Measurements from ENCODE around the gene RASSF8. TPM values are rescaled to one million over a fixed set of nuclear protein-coding genes. Genes with fewer than 3 reads are reported as not detected.
"Not testable (repeated sequence)": the region's sequence is repeated elsewhere in the genome, so short reads cannot be mapped to it uniquely, and the experiment has no call there.

The RASSF8 gene
- total and polyA plus RNA-seq, 10 donors, result 1.4 to 38.0 (median 10.9) TPM

DNA sequence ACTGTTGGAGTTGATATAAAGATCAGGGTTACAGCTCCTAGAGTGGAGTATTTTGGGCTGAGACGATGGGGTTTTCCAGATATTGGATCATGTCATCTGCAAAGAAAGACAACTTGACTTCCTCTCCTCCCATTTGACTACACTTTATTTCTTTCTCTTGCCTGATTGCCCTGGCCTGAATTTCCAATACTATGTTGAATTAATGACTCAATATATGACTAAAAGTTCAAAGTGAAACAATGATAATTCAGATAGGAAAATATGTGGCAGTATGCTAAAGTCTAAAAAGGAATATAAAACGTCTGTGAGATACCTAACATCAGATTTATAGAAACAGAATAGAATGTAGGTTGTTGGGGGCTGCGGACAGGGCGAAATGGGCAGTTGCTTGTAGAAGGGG is 94.2 kb downstream of the RASSF8 start:
- Histone ChIP-seq H3K9me3 (no peaks in the 10 kb centered on the region), H3K36me3 (no peaks in the 10 kb centered on the region), H3K27me3 (replicated peaks in 1 of 7) (no peaks in the 10 kb centered on the region), H3K27ac (no peak overlapping the region), H3K4me1 (no peaks in the 10 kb centered on the region), H3K4me3 (no peak overlapping the region)
- TF ChIP-seq POLR2AphosphoS5 (IDR thresholded peaks at IDR 0.05), result no peak
- TF ChIP-seq POLR2A (IDR thresholded peaks at IDR 0.05), result no peak
- TF ChIP-seq, protein P1, sequence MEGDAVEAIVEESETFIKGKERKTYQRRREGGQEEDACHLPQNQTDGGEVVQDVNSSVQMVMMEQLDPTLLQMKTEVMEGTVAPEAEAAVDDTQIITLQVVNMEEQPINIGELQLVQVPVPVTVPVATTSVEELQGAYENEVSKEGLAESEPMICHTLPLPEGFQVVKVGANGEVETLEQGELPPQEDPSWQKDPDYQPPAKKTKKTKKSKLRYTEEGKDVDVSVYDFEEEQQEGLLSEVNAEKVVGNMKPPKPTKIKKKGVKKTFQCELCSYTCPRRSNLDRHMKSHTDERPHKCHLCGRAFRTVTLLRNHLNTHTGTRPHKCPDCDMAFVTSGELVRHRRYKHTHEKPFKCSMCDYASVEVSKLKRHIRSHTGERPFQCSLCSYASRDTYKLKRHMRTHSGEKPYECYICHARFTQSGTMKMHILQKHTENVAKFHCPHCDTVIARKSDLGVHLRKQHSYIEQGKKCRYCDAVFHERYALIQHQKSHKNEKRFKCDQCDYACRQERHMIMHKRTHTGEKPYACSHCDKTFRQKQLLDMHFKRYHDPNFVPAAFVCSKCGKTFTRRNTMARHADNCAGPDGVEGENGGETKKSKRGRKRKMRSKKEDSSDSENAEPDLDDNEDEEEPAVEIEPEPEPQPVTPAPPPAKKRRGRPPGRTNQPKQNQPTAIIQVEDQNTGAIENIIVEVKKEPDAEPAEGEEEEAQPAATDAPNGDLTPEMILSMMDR (IDR thresholded peaks at IDR 0.05 in 8 of 11, conservative IDR thresholded peaks at IDR 0.05 in 3 of 11), result no peak
- DNase-seq, result no peak
- WGBS, 5 donors, result 66 to 87% (median 79%) methylated on average over 4 of the region's 4 CpGs
- intact Hi-C loops (cut with DNase I; ENCODE audit: low total_unique reads), result no loop called here

DNA sequence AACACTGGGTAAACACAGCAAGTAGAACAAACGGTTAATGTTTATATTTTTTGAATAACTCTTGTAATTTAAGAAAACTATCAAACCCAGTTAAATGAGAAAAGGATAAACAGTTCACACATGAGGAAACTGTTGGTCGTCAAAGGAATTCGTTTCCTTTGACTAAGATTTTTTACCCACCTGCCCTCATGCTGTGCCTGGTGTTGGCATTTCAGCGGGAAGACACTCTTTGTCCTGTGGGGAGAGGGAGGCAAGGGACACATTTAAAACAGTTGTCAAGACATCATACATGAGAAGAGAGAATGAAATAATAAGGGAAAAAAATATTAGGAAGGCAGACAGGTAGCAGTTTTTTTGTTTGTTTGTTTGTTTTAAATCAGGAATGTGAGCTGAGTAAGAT is 95.9 kb downstream of the RASSF8 start:
- TF ChIP-seq POLR2AphosphoS5 (IDR thresholded peaks at IDR 0.05) (no peak), POLR2A (IDR thresholded peaks at IDR 0.05) (no peak)
- TF ChIP-seq, protein P1 (IDR thresholded peaks at IDR 0.05 in 8 of 11, conservative IDR thresholded peaks at IDR 0.05 in 3 of 11), result no peak
- DNase-seq, result no peak
- no peaks in the 10 kb centered on the region for H3K36me3 ChIP-seq
- no peaks in the 10 kb centered on the region for H3K9me3 ChIP-seq
- intact Hi-C loops (cut with DNase I; ENCODE audit: low total_unique reads), result no loop called here
- H3K27ac ChIP-seq, result no peak overlapping the region
- H3K27me3 ChIP-seq (replicated peaks in 1 of 7), result no peaks in the 10 kb centered on the region
- H3K4me3 ChIP-seq, result no peak overlapping the region
- WGBS, 5 donors, result 77 to 86% (median 84%) methylated on average over 4 of the region's 4 CpGs
- H3K4me1 ChIP-seq, result no peaks in the 10 kb centered on the region

DNA sequence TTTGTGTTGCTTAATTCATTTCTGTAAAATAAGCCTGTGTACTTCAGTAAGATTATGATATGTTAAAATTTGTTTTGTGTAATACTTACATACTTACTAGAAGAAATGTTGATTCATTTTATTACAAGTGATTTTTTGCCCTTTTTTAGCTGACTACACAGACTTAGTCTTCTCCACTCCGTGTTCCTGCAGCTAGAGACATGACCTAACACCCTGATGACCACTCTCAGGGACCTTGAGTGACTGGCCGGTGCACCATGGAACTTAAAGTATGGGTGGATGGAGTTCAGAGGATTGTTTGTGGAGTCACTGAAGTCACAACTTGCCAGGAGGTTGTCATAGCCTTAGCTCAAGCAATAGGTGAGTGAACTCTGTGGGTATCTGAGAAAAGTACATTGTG is 96.6 kb downstream of the RASSF8 start:
- Histone ChIP-seq H3K4me1 (no peaks in the 10 kb centered on the region), H3K27me3 (replicated peaks in 1 of 7) (no peaks in the 10 kb centered on the region), H3K27ac (no peak overlapping the region), H3K4me3 (no peak overlapping the region), H3K36me3 (no peaks in the 10 kb centered on the region), H3K9me3 (no peaks in the 10 kb centered on the region)
- intact Hi-C loops (cut with DNase I; ENCODE audit: low total_unique reads), result no loop called here
- TF ChIP-seq POLR2A (IDR thresholded peaks at IDR 0.05) (no peak), POLR2AphosphoS5 (IDR thresholded peaks at IDR 0.05) (no peak)
- TF ChIP-seq, protein P1 (IDR thresholded peaks at IDR 0.05 in 8 of 11, conservative IDR thresholded peaks at IDR 0.05 in 3 of 11), result no peak
- no peak for DNase-seq
- WGBS, 5 donors, result 76 to 93% (median 87%) methylated on average over 2 of the region's 2 CpGs

DNA sequence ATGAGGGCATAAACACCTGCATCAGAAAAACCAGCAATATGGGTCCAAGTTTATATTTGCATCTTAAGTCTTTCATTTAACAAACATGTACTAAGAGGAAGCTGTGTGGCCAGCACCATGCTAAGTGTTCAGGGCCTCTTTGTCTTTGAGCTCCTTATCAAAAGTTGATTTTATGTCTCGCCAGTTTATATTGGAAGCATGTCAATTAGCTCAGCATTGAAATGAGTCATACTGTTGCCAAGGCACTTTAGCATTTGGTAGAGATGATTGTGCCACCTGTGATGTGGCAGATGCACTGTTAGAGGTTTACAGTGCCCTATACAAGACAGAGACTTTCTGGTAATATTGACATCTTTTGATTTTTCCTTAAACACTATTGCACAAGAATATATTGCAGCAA is 97.9 kb downstream of the RASSF8 start:
- Histone ChIP-seq H3K27ac (no peak overlapping the region), H3K9me3 (no peaks in the 10 kb centered on the region), H3K4me3 (no peak overlapping the region), H3K4me1 (no peaks in the 10 kb centered on the region), H3K36me3 (no peaks in the 10 kb centered on the region), H3K27me3 (replicated peaks in 1 of 7) (no peaks in the 10 kb centered on the region)
- intact Hi-C loops (cut with DNase I; ENCODE audit: low total_unique reads), result no loop called here
- WGBS, 5 donors, result 62 to 76% (median 70%) methylated on average over 1 of the region's 1 CpG
- TF ChIP-seq POLR2AphosphoS5 (IDR thresholded peaks at IDR 0.05), result no peak
- TF ChIP-seq, protein P1 (IDR thresholded peaks at IDR 0.05 in 8 of 11, conservative IDR thresholded peaks at IDR 0.05 in 3 of 11), result no peak
- TF ChIP-seq POLR2A (IDR thresholded peaks at IDR 0.05), result no peak
- no peak for DNase-seq

DNA sequence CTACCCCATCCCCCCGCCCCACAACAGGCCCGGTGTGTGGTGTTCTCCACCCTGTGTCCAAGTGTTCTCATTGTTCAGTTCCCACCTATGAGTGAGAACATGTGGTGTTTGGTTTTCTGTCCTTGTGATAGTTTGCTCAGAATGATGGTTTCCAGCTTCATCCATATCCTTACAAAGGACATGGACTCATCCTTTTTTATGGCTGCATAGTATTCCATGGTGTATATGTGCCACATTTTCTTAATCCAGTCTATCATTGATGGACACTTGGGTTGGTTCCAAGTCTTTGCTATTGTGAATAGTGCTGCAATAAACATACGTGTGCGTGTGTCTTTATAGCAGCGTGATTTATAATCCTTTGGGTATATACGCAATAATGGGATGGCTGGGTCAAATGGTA is 98.8 kb downstream of the RASSF8 start:
- H3K4me3 ChIP-seq; H3K27me3 ChIP-seq (replicated peaks in 1 of 7); DNase-seq; H3K36me3 ChIP-seq; H3K4me1 ChIP-seq; H3K27ac ChIP-seq; intact Hi-C loops (cut with DNase I; ENCODE audit: low total_unique reads); H3K9me3 ChIP-seq: not testable (repeated sequence)
- WGBS, 5 donors, result 94 to 99% (median 96%) methylated on average over 6 of the region's 6 CpGs

Data from spleen (tissue), 11 donors.